ENCODE data around the gene CABP7.

- TF ChIP-seq CTCF (IDR thresholded peaks at IDR 0.05; ENCODE audit: control extremely low read depth in 1 of 3, insufficient read depth in 1 of 3, low read depth in 1 of 3, low read length in 3 of 3), result no peak
- no peak for TF ChIP-seq GABPA (IDR thresholded peaks at IDR 0.05; ENCODE audit: borderline replicate concordance, insufficient read depth, low read length)
- no peak for TF ChIP-seq BRCA1 (IDR thresholded peaks at IDR 0.05; ENCODE audit: low read depth, low read length)
- TF ChIP-seq SUZ12 (IDR thresholded peaks at IDR 0.05; ENCODE audit: low read length), result no peak
- TF ChIP-seq CHD2 (IDR thresholded peaks at IDR 0.05; ENCODE audit: low read length), result no peak
Measured at GRCh38 chr22:29702000-29702930, 17.5 kb upstream of the CABP7 start.

All from H1 (cell line).